ENCODE measurements around the gene GCGR.

Gene GCGR

GRCh38 chr17:81845881-81846742 is 42.2 kb downstream of the GCGR start:
- TF ChIP-seq POLR2AphosphoS5 (IDR thresholded peaks at IDR 0.05; ENCODE audit: low read depth, low read length) = peak; percentile 33; the same call in 1 of the 2 replicates
- TF ChIP-seq REST (IDR thresholded peaks at IDR 0.05; ENCODE audit: insufficient read depth in 1 of 2, low read depth in 2 of 2, low read length in 2 of 2) = no peak

GRCh38 chr17:81846743-81847689 is 43.1 kb downstream of the GCGR start:
- TF ChIP-seq FOXP2 (optimal IDR thresholded peaks at IDR 0.05; ENCODE audit: borderline replicate concordance, extremely low read depth, extremely low read length, insufficient read depth) (no peak), SIN3A (IDR thresholded peaks at IDR 0.05; ENCODE audit: borderline replicate concordance, insufficient read depth, low read length) (no peak), TAF1 (IDR thresholded peaks at IDR 0.05; ENCODE audit: borderline replicate concordance, insufficient read depth, low read length) (no peak), REST (IDR thresholded peaks at IDR 0.05; ENCODE audit: insufficient read depth in 1 of 2, low read depth in 2 of 2, low read length in 2 of 2) (no peak), POLR2AphosphoS5 (IDR thresholded peaks at IDR 0.05; ENCODE audit: low read depth, low read length) (no peak; the same call in none of the 2 replicates)

GRCh38 chr17:81849457-81849856 is 45.5 kb downstream of the GCGR start:
- TF ChIP-seq POLR2AphosphoS5 (IDR thresholded peaks at IDR 0.05; ENCODE audit: low read depth, low read length) (peak; percentile 22; the same call in 1 of the 2 replicates), TAF1 (IDR thresholded peaks at IDR 0.05; ENCODE audit: borderline replicate concordance, insufficient read depth, low read length) (no peak)

- TF ChIP-seq REST (IDR thresholded peaks at IDR 0.05; ENCODE audit: insufficient read depth in 1 of 2, low read depth in 2 of 2, low read length in 2 of 2) (no peak), FOXP2 (optimal IDR thresholded peaks at IDR 0.05; ENCODE audit: borderline replicate concordance, extremely low read depth, extremely low read length, insufficient read depth) (no peak), POLR2AphosphoS5 (IDR thresholded peaks at IDR 0.05; ENCODE audit: low read depth, low read length) (no peak), TAF1 (IDR thresholded peaks at IDR 0.05; ENCODE audit: borderline replicate concordance, insufficient read depth, low read length) (no peak), SIN3A (IDR thresholded peaks at IDR 0.05; ENCODE audit: borderline replicate concordance, insufficient read depth, low read length) (no peak)
These were observed 47.5 kb downstream of the GCGR start for GRCh38 chr17:81851423-81851822.

GRCh38 chr17:81852237-81852636 is 48.3 kb downstream of the GCGR start:
- TF ChIP-seq POLR2AphosphoS5 (IDR thresholded peaks at IDR 0.05; ENCODE audit: low read depth, low read length) = no peak
- TF ChIP-seq REST (IDR thresholded peaks at IDR 0.05; ENCODE audit: insufficient read depth in 1 of 2, low read depth in 2 of 2, low read length in 2 of 2) = no peak
- TF ChIP-seq SIN3A (IDR thresholded peaks at IDR 0.05; ENCODE audit: borderline replicate concordance, insufficient read depth, low read length) = no peak
- TF ChIP-seq TAF1 (IDR thresholded peaks at IDR 0.05; ENCODE audit: borderline replicate concordance, insufficient read depth, low read length) = no peak
- TF ChIP-seq FOXP2 (optimal IDR thresholded peaks at IDR 0.05; ENCODE audit: borderline replicate concordance, extremely low read depth, extremely low read length, insufficient read depth) = no peak

Data from PFSK-1 (cell line).